H1 (cell line): ENCODE measurements around the gene PACSIN1.

Source experiments
- CTCF ChIP-seq, 3 experiments: IDR thresholded peaks; 1 replicate in 2 of 3; 2 replicates in 1 of 3; pipeline versions ENCODE4 v1.5.1 to v1.6.1; 2011; ENCODE audit warnings: low read length in 3 of 3, mild to moderate bottlenecking in 3 of 3, inconsistent platforms in 2 of 3, low read depth in 1 of 3, moderate library complexity in 1 of 3; ENCODE audit not compliant: insufficient read depth in 1 of 3; ENCODE audit errors: control extremely low read depth in 1 of 3
- GABPA ChIP-seq: IDR thresholded peaks from 2 replicates; pipeline ENCODE4 v1.6.1; 2011; ENCODE audit warnings: mild to moderate bottlenecking, low read length, moderate library complexity, borderline replicate concordance; ENCODE audit not compliant: insufficient read depth
- POLR2AphosphoS5 ChIP-seq: IDR thresholded peaks from 2 replicates; pipeline ENCODE4 v1.6.1; 2011; ENCODE audit warnings: low read depth, low read length
- RFX5 ChIP-seq: IDR thresholded peaks from 2 replicates; pipeline ENCODE4 v1.6.1; 2011; ENCODE audit warnings: low read depth, low read length, improper control_type of control experiment, borderline replicate concordance

GRCh38 chr6:34423254-34423653 lies 42.6 kb upstream of the PACSIN1 start:
- no peak for TF ChIP-seq CTCF (IDR thresholded peaks at IDR 0.05; ENCODE audit: control extremely low read depth in 1 of 3, insufficient read depth in 1 of 3, low read depth in 1 of 3, low read length in 3 of 3)
- TF ChIP-seq GABPA = no peak
- TF ChIP-seq RFX5 = no peak
- TF ChIP-seq POLR2AphosphoS5 = no peak
